ENCODE measurements around the gene EFCAB8. TPM values are rescaled to one million over a fixed set of nuclear protein-coding genes. Genes with fewer than 3 reads are reported as not detected.

The EFCAB8 gene
- total and polyA plus RNA-seq, 4 donors = 0.08 to 0.83 (median 0.46) TPM

DNA sequence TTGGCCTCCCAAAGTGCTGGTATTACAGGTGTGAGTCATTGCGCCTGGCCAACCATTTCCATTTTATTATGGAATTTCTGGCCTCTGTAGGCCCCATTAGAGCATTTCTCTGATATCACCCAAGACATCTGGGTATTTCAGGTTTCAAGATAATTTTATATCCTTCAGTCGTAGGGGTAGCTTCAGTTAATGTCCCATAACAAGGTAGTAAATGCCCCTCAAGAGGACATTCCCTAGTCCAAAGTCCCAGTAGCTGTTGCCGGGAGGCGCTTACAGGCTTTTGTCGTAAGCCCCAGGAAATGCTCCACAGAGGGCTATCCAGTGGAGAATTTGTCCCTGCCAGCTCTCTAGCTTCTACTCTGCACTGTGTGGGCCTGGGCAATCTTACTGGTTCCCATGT lies 24.4 kb downstream of the EFCAB8 start:
- Histone ChIP-seq H3K4me1 (ENCODE audit: control insufficient read depth in 5 of 5, insufficient read depth in 5 of 5, low read length in 5 of 5) (no peaks in the 10 kb centered on the region), H3K27me3 (ENCODE audit: control insufficient read depth in 3 of 3, insufficient read depth in 3 of 3, low read length in 2 of 3) (no peaks in the 10 kb centered on the region), H3K27ac (ENCODE audit: low read depth in 1 of 2, low read length in 1 of 2) (no peak overlapping the region), H3K9me3 (ENCODE audit: control insufficient read depth in 4 of 4, insufficient read depth in 3 of 4, low read length in 3 of 4) (peaks cover 0 to 3% (median 0%) of the 10 kb centered on the region in 4 donors), H3K9ac (ENCODE audit: insufficient read depth in 1 of 2, low read length in 2 of 2) (no peak overlapping the region), H3K36me3 (ENCODE audit: control insufficient read depth in 4 of 4, insufficient read depth in 4 of 4, low read length in 4 of 4) (no peaks in the 10 kb centered on the region), H3K4me3 (no peak overlapping the region)
- TF ChIP-seq, protein P1, sequence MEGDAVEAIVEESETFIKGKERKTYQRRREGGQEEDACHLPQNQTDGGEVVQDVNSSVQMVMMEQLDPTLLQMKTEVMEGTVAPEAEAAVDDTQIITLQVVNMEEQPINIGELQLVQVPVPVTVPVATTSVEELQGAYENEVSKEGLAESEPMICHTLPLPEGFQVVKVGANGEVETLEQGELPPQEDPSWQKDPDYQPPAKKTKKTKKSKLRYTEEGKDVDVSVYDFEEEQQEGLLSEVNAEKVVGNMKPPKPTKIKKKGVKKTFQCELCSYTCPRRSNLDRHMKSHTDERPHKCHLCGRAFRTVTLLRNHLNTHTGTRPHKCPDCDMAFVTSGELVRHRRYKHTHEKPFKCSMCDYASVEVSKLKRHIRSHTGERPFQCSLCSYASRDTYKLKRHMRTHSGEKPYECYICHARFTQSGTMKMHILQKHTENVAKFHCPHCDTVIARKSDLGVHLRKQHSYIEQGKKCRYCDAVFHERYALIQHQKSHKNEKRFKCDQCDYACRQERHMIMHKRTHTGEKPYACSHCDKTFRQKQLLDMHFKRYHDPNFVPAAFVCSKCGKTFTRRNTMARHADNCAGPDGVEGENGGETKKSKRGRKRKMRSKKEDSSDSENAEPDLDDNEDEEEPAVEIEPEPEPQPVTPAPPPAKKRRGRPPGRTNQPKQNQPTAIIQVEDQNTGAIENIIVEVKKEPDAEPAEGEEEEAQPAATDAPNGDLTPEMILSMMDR (IDR thresholded peaks at IDR 0.05; ENCODE audit: control extremely low read depth, extremely low read depth) = no peak
- DNase-seq (no peak), ATAC-seq (ENCODE audit: insufficient read depth, low FRiP score) (no peak)
- 85 to 92% methylated on average over 5 of the region's 5 CpGs for WGBS, 2 donors

DNA sequence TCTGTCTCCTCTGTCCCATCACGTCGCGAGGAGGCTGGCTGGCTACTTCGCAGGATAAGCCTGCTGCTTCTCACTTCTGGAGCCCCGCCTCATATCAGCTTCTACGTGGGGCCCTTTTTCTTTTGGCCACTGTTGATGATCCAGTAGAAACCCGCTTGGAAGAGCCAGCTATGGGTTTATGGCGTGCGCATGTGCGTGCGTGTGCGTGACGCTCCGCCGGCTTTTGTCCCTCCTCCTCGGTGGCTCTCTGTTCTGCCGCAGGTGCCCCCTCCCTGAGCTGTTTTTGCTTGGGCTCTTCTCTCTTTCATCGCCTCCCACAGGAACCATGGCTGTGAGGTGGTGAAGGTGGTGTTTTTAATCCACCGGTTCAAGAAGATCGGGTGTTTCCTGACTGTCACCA lies 26.5 kb downstream of the EFCAB8 start:
- Histone ChIP-seq H3K4me1 (ENCODE audit: control insufficient read depth in 5 of 5, insufficient read depth in 5 of 5, low read length in 5 of 5) (no peaks in the 10 kb centered on the region), H3K9me3 (ENCODE audit: control insufficient read depth in 4 of 4, insufficient read depth in 3 of 4, low read length in 3 of 4) (peaks cover 0 to 3% (median 0%) of the 10 kb centered on the region in 4 donors), H3K27ac (ENCODE audit: low read depth in 1 of 2, low read length in 1 of 2) (no peak overlapping the region), H3K4me3 (no peak overlapping the region), H3K9ac (ENCODE audit: insufficient read depth in 1 of 2, low read length in 2 of 2) (no peak overlapping the region), H3K36me3 (ENCODE audit: control insufficient read depth in 4 of 4, insufficient read depth in 4 of 4, low read length in 4 of 4) (no peaks in the 10 kb centered on the region), H3K27me3 (ENCODE audit: control insufficient read depth in 3 of 3, insufficient read depth in 3 of 3, low read length in 2 of 3) (no peaks in the 10 kb centered on the region)
- no peak for DNase-seq
- 93 to 94% methylated on average over 20 of the region's 20 CpGs for WGBS, 2 donors
- no peak for ATAC-seq (ENCODE audit: insufficient read depth, low FRiP score)
- TF ChIP-seq, protein P1 (IDR thresholded peaks at IDR 0.05; ENCODE audit: control extremely low read depth, extremely low read depth) = no peak

DNA sequence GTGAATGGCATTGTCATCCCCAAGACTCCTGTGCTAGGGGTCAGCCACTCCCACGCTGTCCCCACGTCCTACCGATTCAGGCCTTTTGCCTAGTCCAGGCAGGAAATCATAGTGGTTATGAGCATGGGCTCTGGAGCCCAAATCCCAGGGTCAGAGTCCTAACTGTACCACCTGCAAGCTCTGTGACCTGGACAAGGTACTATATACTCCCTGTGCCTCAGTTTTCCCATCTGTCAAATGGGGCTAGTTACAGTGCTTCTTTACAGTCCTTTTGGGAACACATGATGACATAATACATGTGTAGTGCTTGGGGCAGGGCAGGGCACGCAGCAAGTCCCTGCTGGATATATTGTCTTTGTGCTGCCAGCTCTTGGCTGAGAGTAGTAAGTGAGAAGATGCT lies 27.2 kb downstream of the EFCAB8 start:
- Histone ChIP-seq H3K27me3 (ENCODE audit: control insufficient read depth in 3 of 3, insufficient read depth in 3 of 3, low read length in 2 of 3) (no peaks in the 10 kb centered on the region), H3K9me3 (ENCODE audit: control insufficient read depth in 4 of 4, insufficient read depth in 3 of 4, low read length in 3 of 4) (peaks cover 0 to 3% (median 0%) of the 10 kb centered on the region in 4 donors), H3K27ac (ENCODE audit: low read depth in 1 of 2, low read length in 1 of 2) (no peak overlapping the region), H3K9ac (ENCODE audit: insufficient read depth in 1 of 2, low read length in 2 of 2) (no peak overlapping the region), H3K4me3 (no peak overlapping the region), H3K36me3 (ENCODE audit: control insufficient read depth in 4 of 4, insufficient read depth in 4 of 4, low read length in 4 of 4) (no peaks in the 10 kb centered on the region), H3K4me1 (ENCODE audit: control insufficient read depth in 5 of 5, insufficient read depth in 5 of 5, low read length in 5 of 5) (no peaks in the 10 kb centered on the region)
- TF ChIP-seq, protein P1 (IDR thresholded peaks at IDR 0.05; ENCODE audit: control extremely low read depth, extremely low read depth) = no peak
- 92 to 96% methylated on average over 4 of the region's 4 CpGs for WGBS, 2 donors
- ATAC-seq (ENCODE audit: insufficient read depth, low FRiP score) (no peak), DNase-seq (no peak)

DNA sequence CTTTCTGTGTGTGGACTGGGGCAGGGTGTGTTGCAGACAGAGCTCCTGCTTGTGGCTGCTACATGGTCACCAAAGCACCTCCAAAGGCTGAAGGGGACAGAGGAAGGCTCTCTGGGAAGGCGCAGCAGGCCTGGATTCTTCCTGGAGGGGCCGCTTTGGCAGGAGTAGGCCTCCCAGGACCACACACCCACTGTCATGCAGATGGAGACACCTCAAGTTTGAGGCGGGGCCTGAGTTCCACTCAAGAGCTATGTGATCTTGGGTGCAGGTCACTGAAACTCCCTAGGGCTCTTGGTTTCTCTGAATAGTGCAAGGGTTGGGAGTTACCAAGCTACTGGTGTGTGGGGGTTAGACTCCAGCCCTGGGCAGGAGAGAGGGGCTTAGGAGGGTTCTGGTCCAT lies 27.9 kb downstream of the EFCAB8 start:
- 63 to 74% methylated on average over 3 of the region's 3 CpGs for WGBS, 2 donors
- no peak overlapping the region for H3K9ac ChIP-seq (ENCODE audit: insufficient read depth in 1 of 2, low read length in 2 of 2)
- no peaks in the 10 kb centered on the region for H3K27me3 ChIP-seq (ENCODE audit: control insufficient read depth in 3 of 3, insufficient read depth in 3 of 3, low read length in 2 of 3)
- no peaks in the 10 kb centered on the region for H3K4me1 ChIP-seq (ENCODE audit: control insufficient read depth in 5 of 5, insufficient read depth in 5 of 5, low read length in 5 of 5)
- H3K27ac ChIP-seq (ENCODE audit: low read depth in 1 of 2, low read length in 1 of 2) = no peak overlapping the region
- no peaks in the 10 kb centered on the region for H3K36me3 ChIP-seq (ENCODE audit: control insufficient read depth in 4 of 4, insufficient read depth in 4 of 4, low read length in 4 of 4)
- peaks cover 0 to 3% (median 0%) of the 10 kb centered on the region in 4 donors for H3K9me3 ChIP-seq (ENCODE audit: control insufficient read depth in 4 of 4, insufficient read depth in 3 of 4, low read length in 3 of 4)
- ATAC-seq (ENCODE audit: insufficient read depth, low FRiP score) = no peak
- DNase-seq = no peak
- TF ChIP-seq, protein P1 (IDR thresholded peaks at IDR 0.05; ENCODE audit: control extremely low read depth, extremely low read depth) = no peak
- no peak overlapping the region for H3K4me3 ChIP-seq
